Astrocyte of the spinal cord (primary cell): ENCODE measurements around the gene GABRP.
"Not testable (repeated sequence)": the region's sequence is repeated elsewhere in the genome, so short reads cannot be mapped to it uniquely, and the experiment has no call there.

ENCODE experiments used
- DNase-seq: peaks from one replicate; pipeline ENCODE4 v3.0.0; 2011; ENCODE audit warnings: low read depth, low spot score
- H3K4me3 ChIP-seq: 2 replicates; pipeline ENCODE4 v1.5.1; 2011; ENCODE audit warnings: low read depth, mild to moderate bottlenecking, low read length, moderate library complexity
- CTCF ChIP-seq: IDR thresholded peaks from 2 replicates; pipeline ENCODE4 v1.5.1; 2012; ENCODE audit warnings: low read depth, mild to moderate bottlenecking, low read length, inconsistent platforms
- in situ Hi-C: cut with HindIII; loops from 2 replicates; pipeline ENCODE4 v1.10.0; 2017; ENCODE audit warnings: low sequenced_read_pairs

Gene GABRP

GRCh38 chr5:170760113-170760512 lies 23.4 kb upstream of the GABRP start:
- in situ Hi-C loops, result no loop called here
- H3K4me3 ChIP-seq, result no peak overlapping the region
- DNase-seq, result no peak
- TF ChIP-seq CTCF, result no peak

- DNase-seq, result no peak
- in situ Hi-C loops, result no loop called here
- TF ChIP-seq CTCF, result no peak
- H3K4me3 ChIP-seq, result no peak overlapping the region
These were observed 22.3 kb upstream of the GABRP start for GRCh38 chr5:170761048-170761707.

- no peak overlapping the region for H3K4me3 ChIP-seq
- TF ChIP-seq CTCF, result no peak
- no peak for DNase-seq
- in situ Hi-C loops, result no loop called here
These were observed 21.8 kb upstream of the GABRP start for GRCh38 chr5:170761708-170762066.

- H3K4me3 ChIP-seq, DNase-seq, in situ Hi-C loops: not testable (repeated sequence)
These were observed 21.2 kb upstream of the GABRP start for GRCh38 chr5:170762298-170762697.

- H3K4me3 ChIP-seq, in situ Hi-C loops, DNase-seq: not testable (repeated sequence)
These were observed 17.7 kb upstream of the GABRP start for GRCh38 chr5:170765868-170766267.

- H3K4me3 ChIP-seq, result no peak overlapping the region
- TF ChIP-seq CTCF, result no peak
- in situ Hi-C loops, result no loop called here
- DNase-seq, result no peak
These were observed 14.3 kb upstream of the GABRP start for GRCh38 chr5:170769246-170769645.

- H3K4me3 ChIP-seq, result no peak overlapping the region
- in situ Hi-C loops, result no loop called here
- TF ChIP-seq CTCF, result no peak
- no peak for DNase-seq
These were observed 13.6 kb upstream of the GABRP start for GRCh38 chr5:170769898-170770416.

GRCh38 chr5:170771496-170771895 lies 12.0 kb upstream of the GABRP start:
- no peak for TF ChIP-seq CTCF
- H3K4me3 ChIP-seq, result no peak overlapping the region
- in situ Hi-C loops, result no loop called here
- no peak for DNase-seq
